ENCODE measurements around the gene GPR161.

GPR161 gene

DNA sequence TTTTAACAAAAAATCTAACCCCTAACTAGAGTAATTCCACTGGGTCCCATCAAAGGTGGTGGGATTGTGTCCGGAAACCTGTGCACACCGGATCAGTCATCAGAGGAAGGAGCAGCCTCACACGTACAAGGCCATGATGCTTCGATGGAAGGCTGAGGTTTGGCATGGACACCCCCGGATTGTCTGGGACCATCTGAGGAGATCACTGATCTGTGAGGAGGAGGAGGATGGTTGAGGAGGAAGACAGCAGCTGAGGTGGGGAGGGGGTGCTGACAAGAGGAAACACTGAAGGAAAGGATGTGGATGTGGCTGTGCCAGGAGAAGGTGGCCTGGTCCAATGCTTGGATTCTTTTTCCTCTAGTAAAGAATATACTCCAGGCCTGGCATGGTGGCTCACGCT, 41.3 kb downstream of the GPR161 start:
- Histone ChIP-seq H3K4me1 (ENCODE audit: low read depth, poor library complexity, severe bottlenecking) (peaks cover 3% of the 10 kb centered on the region), H3K4me3 (IDR thresholded peaks at IDR 0.05; ENCODE audit: insufficient read depth, low read depth, low read length) (no peak overlapping the region), H2AFZ (ENCODE audit: low read depth) (no peak overlapping the region), H3K27me3 (ENCODE audit: insufficient read depth, low read depth) (no peaks in the 10 kb centered on the region), H3K27ac (no peak overlapping the region), H4K20me1 (ENCODE audit: insufficient read depth) (no peaks in the 10 kb centered on the region), H3K4me2 (no peak overlapping the region), H3K36me3 (ENCODE audit: insufficient read depth) (no peaks in the 10 kb centered on the region), H3K79me2 (ENCODE audit: insufficient read depth, low read depth) (no peaks in the 10 kb centered on the region), H3K9ac (no peak overlapping the region)
- TF ChIP-seq, protein P1, sequence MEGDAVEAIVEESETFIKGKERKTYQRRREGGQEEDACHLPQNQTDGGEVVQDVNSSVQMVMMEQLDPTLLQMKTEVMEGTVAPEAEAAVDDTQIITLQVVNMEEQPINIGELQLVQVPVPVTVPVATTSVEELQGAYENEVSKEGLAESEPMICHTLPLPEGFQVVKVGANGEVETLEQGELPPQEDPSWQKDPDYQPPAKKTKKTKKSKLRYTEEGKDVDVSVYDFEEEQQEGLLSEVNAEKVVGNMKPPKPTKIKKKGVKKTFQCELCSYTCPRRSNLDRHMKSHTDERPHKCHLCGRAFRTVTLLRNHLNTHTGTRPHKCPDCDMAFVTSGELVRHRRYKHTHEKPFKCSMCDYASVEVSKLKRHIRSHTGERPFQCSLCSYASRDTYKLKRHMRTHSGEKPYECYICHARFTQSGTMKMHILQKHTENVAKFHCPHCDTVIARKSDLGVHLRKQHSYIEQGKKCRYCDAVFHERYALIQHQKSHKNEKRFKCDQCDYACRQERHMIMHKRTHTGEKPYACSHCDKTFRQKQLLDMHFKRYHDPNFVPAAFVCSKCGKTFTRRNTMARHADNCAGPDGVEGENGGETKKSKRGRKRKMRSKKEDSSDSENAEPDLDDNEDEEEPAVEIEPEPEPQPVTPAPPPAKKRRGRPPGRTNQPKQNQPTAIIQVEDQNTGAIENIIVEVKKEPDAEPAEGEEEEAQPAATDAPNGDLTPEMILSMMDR (conservative IDR thresholded peaks at IDR 0.05; ENCODE audit: low read depth, low read length), result no peak

DNA sequence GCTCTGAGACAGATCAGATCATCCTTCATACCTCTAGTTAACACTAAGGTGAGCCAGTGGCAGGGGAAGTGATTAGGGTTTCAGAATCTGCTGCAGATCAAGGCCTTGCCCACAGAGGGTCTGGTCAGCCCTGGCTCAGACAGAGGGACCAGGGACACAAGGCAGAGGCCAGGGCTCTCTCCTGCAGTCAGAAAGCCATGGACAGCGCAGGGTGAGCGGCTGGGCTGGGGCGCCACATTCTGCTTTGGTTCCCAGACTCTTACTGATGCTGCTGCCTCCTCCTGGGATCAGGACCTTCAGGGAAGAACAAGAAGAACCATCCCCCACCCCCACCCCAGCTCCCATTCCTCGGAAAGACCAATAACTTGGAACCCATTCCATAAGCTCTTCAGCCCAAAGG, 43.1 kb downstream of the GPR161 start:
- no peaks in the 10 kb centered on the region for H3K4me1 ChIP-seq (ENCODE audit: low read depth, poor library complexity, severe bottlenecking)
- H3K27ac ChIP-seq, result no peak overlapping the region
- H4K20me1 ChIP-seq (ENCODE audit: insufficient read depth), result no peaks in the 10 kb centered on the region
- TF ChIP-seq, protein P1 (conservative IDR thresholded peaks at IDR 0.05; ENCODE audit: low read depth, low read length), result no peak
- no peaks in the 10 kb centered on the region for H3K36me3 ChIP-seq (ENCODE audit: insufficient read depth)
- no peaks in the 10 kb centered on the region for H3K27me3 ChIP-seq (ENCODE audit: insufficient read depth, low read depth)
- H3K4me2 ChIP-seq, result no peak overlapping the region
- no peak overlapping the region for H3K4me3 ChIP-seq (IDR thresholded peaks at IDR 0.05; ENCODE audit: insufficient read depth, low read depth, low read length)
- H3K79me2 ChIP-seq (ENCODE audit: insufficient read depth, low read depth), result no peaks in the 10 kb centered on the region
- H2AFZ ChIP-seq (ENCODE audit: low read depth), result no peak overlapping the region
- H3K9ac ChIP-seq, result no peak overlapping the region

DNA sequence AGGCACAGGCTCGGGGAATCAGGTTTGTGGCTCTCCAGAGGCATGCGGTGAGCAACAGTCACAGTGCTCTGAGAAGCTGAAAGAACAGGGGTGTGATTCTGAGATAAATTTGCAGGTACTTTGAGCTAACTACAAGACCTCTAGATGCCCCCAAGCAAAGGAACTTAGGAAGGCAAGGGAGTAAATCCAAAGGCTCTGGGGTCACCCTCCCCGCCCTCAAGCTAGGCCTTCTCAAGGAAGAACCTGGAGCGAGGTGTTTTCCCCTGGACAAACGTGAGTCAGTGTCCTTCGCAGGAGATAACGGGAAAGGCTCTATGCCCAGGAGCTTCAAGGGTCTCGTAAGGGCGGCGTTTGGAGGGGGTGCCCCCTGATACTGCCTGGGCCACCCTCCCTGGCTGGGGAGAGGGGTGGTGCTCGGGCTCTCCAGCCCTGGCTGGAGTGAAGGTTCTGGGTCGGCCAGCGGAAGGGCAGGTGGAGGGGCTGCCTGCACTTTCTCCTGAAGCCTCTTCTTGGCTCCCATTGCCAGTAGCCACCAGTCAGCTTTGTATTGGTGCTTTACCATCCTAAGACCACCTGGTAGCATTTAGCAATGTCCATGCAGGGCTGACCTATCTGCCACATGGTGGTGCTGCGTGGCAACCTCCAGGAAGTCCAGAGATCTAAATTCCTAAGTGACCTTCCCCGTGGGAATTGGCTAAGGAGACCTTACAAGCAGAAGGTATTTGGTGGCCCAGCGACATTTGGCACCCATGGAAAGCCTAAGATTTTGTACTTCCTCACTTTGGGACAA, 44.0 kb downstream of the GPR161 start:
- no peaks in the 10 kb centered on the region for H3K79me2 ChIP-seq (ENCODE audit: insufficient read depth, low read depth)
- H3K4me2 ChIP-seq, result no peak overlapping the region
- H4K20me1 ChIP-seq (ENCODE audit: insufficient read depth), result no peaks in the 10 kb centered on the region
- no peak overlapping the region for H3K4me3 ChIP-seq (IDR thresholded peaks at IDR 0.05; ENCODE audit: insufficient read depth, low read depth, low read length)
- no peak overlapping the region for H2AFZ ChIP-seq (ENCODE audit: low read depth)
- H3K36me3 ChIP-seq (ENCODE audit: insufficient read depth), result no peaks in the 10 kb centered on the region
- H3K4me1 ChIP-seq (ENCODE audit: low read depth, poor library complexity, severe bottlenecking), result no peaks in the 10 kb centered on the region
- TF ChIP-seq, protein P1 (conservative IDR thresholded peaks at IDR 0.05; ENCODE audit: low read depth, low read length), result no peak
- no peaks in the 10 kb centered on the region for H3K27me3 ChIP-seq (ENCODE audit: insufficient read depth, low read depth)
- no peak overlapping the region for H3K27ac ChIP-seq
- no peak overlapping the region for H3K9ac ChIP-seq

DNA sequence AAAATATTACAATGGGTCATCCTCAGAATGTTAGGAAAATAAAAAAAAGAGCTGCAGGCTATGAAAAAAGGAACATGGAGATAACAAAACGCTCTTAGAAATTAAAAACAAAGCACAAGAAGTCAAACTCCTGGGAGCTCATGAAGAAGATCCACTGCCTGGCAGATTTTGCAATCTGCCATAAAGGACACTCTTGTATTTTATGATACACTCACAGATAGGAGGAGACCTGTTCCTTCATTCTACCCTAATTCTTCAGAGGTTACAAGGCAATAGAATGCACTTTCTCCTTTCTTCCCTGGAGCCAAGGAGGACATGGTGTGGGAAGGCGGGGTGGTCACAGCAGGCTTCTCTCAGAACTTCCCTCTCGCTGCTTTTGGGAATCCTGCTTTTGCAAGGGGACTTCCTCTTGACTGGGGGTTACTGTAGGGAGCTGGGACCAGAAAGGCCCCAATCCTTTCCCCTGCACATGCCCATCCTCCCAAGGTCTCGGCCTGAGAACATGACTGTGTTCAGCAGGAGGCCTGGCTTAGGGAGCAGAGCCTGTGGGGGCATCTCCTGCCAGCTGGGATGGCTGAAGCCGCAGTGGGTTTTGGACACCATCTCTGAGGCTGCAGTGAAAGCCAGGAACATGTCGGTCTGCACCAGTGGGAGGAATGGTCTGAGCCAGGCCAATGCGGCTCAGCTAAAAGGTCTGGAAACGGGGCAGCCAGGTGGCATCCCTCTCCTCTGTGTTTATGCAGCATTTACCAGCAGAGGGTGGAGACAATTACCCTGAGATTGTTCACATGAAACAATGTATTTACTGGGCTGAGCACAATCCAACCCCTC, 44.8 kb downstream of the GPR161 start:
- Histone ChIP-seq H3K9ac (no peak overlapping the region), H3K79me2 (ENCODE audit: insufficient read depth, low read depth) (no peaks in the 10 kb centered on the region), H3K4me1 (ENCODE audit: low read depth, poor library complexity, severe bottlenecking) (no peaks in the 10 kb centered on the region), H4K20me1 (ENCODE audit: insufficient read depth) (no peaks in the 10 kb centered on the region), H2AFZ (ENCODE audit: low read depth) (no peak overlapping the region), H3K4me3 (IDR thresholded peaks at IDR 0.05; ENCODE audit: insufficient read depth, low read depth, low read length) (no peak overlapping the region), H3K27ac (no peak overlapping the region), H3K27me3 (ENCODE audit: insufficient read depth, low read depth) (no peaks in the 10 kb centered on the region), H3K36me3 (ENCODE audit: insufficient read depth) (no peaks in the 10 kb centered on the region), H3K4me2 (no peak overlapping the region)
- TF ChIP-seq, protein P1 (conservative IDR thresholded peaks at IDR 0.05; ENCODE audit: low read depth, low read length), result no peak

Measured in KMS-11 (cell line).